GM06990 (cell line): Measurements from ENCODE around the gene ACSM6.

Experiments used
- DNase-seq: peaks from one replicate; pipeline ENCODE4 v3.0.0-alpha.2; 2011; ENCODE audit not compliant: insufficient read length; ENCODE audit errors: extremely low read depth
- H3K27me3 ChIP-seq: replicated peaks from 2 replicates; pipeline ENCODE4 v1.6.0; 2011; ENCODE audit warnings: low read length; ENCODE audit not compliant: control insufficient read depth, insufficient read depth
- H3K36me3 ChIP-seq: 2 replicates; pipeline ENCODE4 v1.5.1; 2011; ENCODE audit warnings: low read length; ENCODE audit not compliant: control insufficient read depth, insufficient read depth
- H3K4me3 ChIP-seq: replicated peaks from 2 replicates; pipeline ENCODE4 v1.5.1; 2011; ENCODE audit warnings: low read depth, mild to moderate bottlenecking, control low read depth, low read length
- CTCF ChIP-seq: IDR thresholded peaks from 2 replicates; pipeline ENCODE4 v1.5.1; 2011; ENCODE audit warnings: low read length, control low read depth, mild to moderate bottlenecking, inconsistent platforms; ENCODE audit not compliant: insufficient read depth, poor library complexity, severe bottlenecking

ACSM6 gene

GRCh38 chr10:95176101-95176500 is 17.9 kb upstream of the ACSM6 start:
- no peak for TF ChIP-seq CTCF
- DNase-seq = no peak
- H3K36me3 ChIP-seq = no peaks in the 10 kb centered on the region
- no peak overlapping the region for H3K4me3 ChIP-seq
- H3K27me3 ChIP-seq = no peaks in the 10 kb centered on the region

- H3K36me3 ChIP-seq = no peaks in the 10 kb centered on the region
- no peaks in the 10 kb centered on the region for H3K27me3 ChIP-seq
- TF ChIP-seq CTCF = no peak
- DNase-seq = no peak
- no peak overlapping the region for H3K4me3 ChIP-seq
These were observed 16.6 kb upstream of the ACSM6 start for GRCh38 chr10:95177429-95177828.

GRCh38 chr10:95178266-95178665 is 15.8 kb upstream of the ACSM6 start:
- no peak for TF ChIP-seq CTCF
- H3K4me3 ChIP-seq = no peak overlapping the region
- no peak for DNase-seq

GRCh38 chr10:95178797-95179196 is 15.2 kb upstream of the ACSM6 start:
- no peak for DNase-seq
- no peak for TF ChIP-seq CTCF
- no peaks in the 10 kb centered on the region for H3K36me3 ChIP-seq
- no peak overlapping the region for H3K4me3 ChIP-seq
- no peaks in the 10 kb centered on the region for H3K27me3 ChIP-seq

More at GRCh38 chr10:95178266-95178665, 15.8 kb upstream of the ACSM6 start:
- no peaks in the 10 kb centered on the region for H3K36me3 ChIP-seq
- no peaks in the 10 kb centered on the region for H3K27me3 ChIP-seq

GRCh38 chr10:95181726-95182125 is 12.3 kb upstream of the ACSM6 start:
- Histone ChIP-seq H3K4me3 (no peak overlapping the region), H3K36me3 (no peaks in the 10 kb centered on the region), H3K27me3 (no peaks in the 10 kb centered on the region)
- TF ChIP-seq CTCF = no peak
- DNase-seq = no peak
